Testis (tissue), 3 donors: ENCODE measurements around the gene EIF1B. TPM values are rescaled to one million over a fixed set of nuclear protein-coding genes. Genes with fewer than 3 reads are reported as not detected.

Experiments
- DNase-seq: peaks from one replicate; pipeline ENCODE4 v3.0.0-alpha.2; 2019
- H3K27ac ChIP-seq, 2 donors: fragments of 200-600 bp; sonication (generic); one replicate each; pipeline ENCODE4 v1.5.1; 2019
- H3K27me3 ChIP-seq: fragments of 200-600 bp; sonication (generic); one replicate; pipeline ENCODE4 v1.5.1; 2019
- H3K36me3 ChIP-seq: fragments of 200-600 bp; sonication (generic); one replicate; pipeline ENCODE4 v1.5.1; 2017; ENCODE audit warnings: low read depth; ENCODE audit errors: missing control alignments
- H3K4me1 ChIP-seq: fragments of 200-600 bp; sonication (generic); one replicate; pipeline ENCODE4 v1.5.1; 2019
- H3K4me3 ChIP-seq, 2 donors: fragments of 200-600 bp; sonication (generic); one replicate each; pipeline ENCODE4 v1.5.1; 2017 to 2019
- H3K9me3 ChIP-seq: fragments of 200-600 bp; sonication (generic); one replicate; pipeline ENCODE4 v1.5.1; 2017
- CTCF ChIP-seq, 3 experiments: fragments of 450-650 bp in 2 of 3; fragments of 200-600 bp in 1 of 3; sonication (generic) in 1 of 3; IDR thresholded peaks; one replicate each; pipeline ENCODE4 v1.5.1; 2016 to 2019; ENCODE audit warnings: antibody characterized with exemption in 3 of 3, mild to moderate bottlenecking in 2 of 3, moderate library complexity in 1 of 3
- POLR2A ChIP-seq: fragments of 450-650 bp; IDR thresholded peaks from one replicate; pipeline ENCODE4 v1.6.1; 2017; ENCODE audit warnings: antibody characterized with exemption, mild to moderate bottlenecking, moderate library complexity
- WGBS, 2 donors: methylation state at CpG; one replicate each; pipeline ENCODE4 v1.1.5; 2018; 5-methylcytosine and 5-hydroxymethylcytosine counted together
- intact Hi-C: fragments of 100-400 bp; cut with DNase I; formaldehyde crosslinking; loops from one replicate; pipeline ENCODE4 v1.15.1; 2023; ENCODE audit warnings: low total_unique reads
- polyA plus RNA-seq: library from polyadenylated mRNA; stranded (reverse); fragments of 350-450 nt; fragmentation: Illumina TruSeq; extraction: RNeasy Lipid Tissue Mini Kit (QIAGEN cat#74804); gene quantifications from one replicate; pipeline ENCODE4 v1.2.3, GENCODE V29; 2014; ENCODE audit warnings: low read depth, low replicate concordance; ENCODE audit not compliant: insufficient read depth
- total RNA-seq, 2 donors: library from RNA; depleted of rRNA; stranded (reverse); fragments of >200 nt; gene quantifications; one replicate each; pipeline ENCODE4 v1.2.3, GENCODE V29; 2016

The EIF1B gene
- total and polyA plus RNA-seq, 3 donors from 2014 or later: 28.6 to 165 (median 49.6) TPM

GRCh38 chr3:40340541-40341170 lies 31.1 kb downstream of the EIF1B start:
- no peaks in the 10 kb centered on the region for H3K9me3 ChIP-seq
- H3K27ac ChIP-seq: no peak overlapping the region
- 81 to 88% methylated on average over 1 of the region's 1 CpG for WGBS, 2 donors
- no peaks in the 10 kb centered on the region for H3K36me3 ChIP-seq
- DNase-seq: no peak
- H3K27me3 ChIP-seq: no peaks in the 10 kb centered on the region
- intact Hi-C loops: no loop called here
- TF ChIP-seq CTCF (IDR thresholded peaks at IDR 0.05) (no peak), POLR2A (no peak)
- no peaks in the 10 kb centered on the region for H3K4me1 ChIP-seq
- no peak overlapping the region for H3K4me3 ChIP-seq

GRCh38 chr3:40341671-40342070 lies 32.2 kb downstream of the EIF1B start:
- no peak for TF ChIP-seq CTCF (IDR thresholded peaks at IDR 0.05)
- no peak for TF ChIP-seq POLR2A
- H3K4me3 ChIP-seq: no peak overlapping the region
- H3K9me3 ChIP-seq: no peaks in the 10 kb centered on the region
- no peaks in the 10 kb centered on the region for H3K27me3 ChIP-seq
- no peaks in the 10 kb centered on the region for H3K4me1 ChIP-seq
- intact Hi-C loops: no loop called here
- H3K36me3 ChIP-seq: no peaks in the 10 kb centered on the region
- DNase-seq: no peak
- no peak overlapping the region for H3K27ac ChIP-seq

DNA sequence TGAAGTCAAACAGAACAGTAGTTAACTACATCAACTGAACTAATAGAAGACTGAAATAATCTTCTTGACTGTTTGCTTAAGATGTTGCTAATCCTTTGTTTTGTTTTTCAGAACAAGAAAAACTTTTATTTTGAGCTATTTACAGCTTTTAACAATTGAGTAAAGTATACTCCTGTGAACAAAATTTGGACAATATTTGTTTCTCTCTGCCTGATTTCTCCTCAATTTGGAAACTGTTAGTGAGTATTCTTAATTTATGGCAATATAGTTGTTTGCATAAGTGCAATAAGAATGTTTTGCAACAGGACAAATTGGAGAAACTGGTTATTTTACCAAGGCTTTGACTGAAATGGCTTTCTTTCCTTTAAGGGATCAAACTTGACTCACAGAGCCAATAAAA lies 41.0 kb downstream of the EIF1B start:
- H3K27ac ChIP-seq: no peak overlapping the region
- DNase-seq: no peak
- intact Hi-C loops: no loop called here
- H3K4me3 ChIP-seq: no peak overlapping the region
- TF ChIP-seq POLR2A (no peak), CTCF (IDR thresholded peaks at IDR 0.05) (no peak)
- H3K36me3 ChIP-seq: no peaks in the 10 kb centered on the region
- no peaks in the 10 kb centered on the region for H3K27me3 ChIP-seq
- no peaks in the 10 kb centered on the region for H3K9me3 ChIP-seq
- no peaks in the 10 kb centered on the region for H3K4me1 ChIP-seq

GRCh38 chr3:40355410-40355809 lies 45.9 kb downstream of the EIF1B start:
- intact Hi-C loops: no loop called here
- no peak for DNase-seq
- 85 to 91% methylated on average over 2 of the region's 2 CpGs for WGBS, 2 donors
- no peak for TF ChIP-seq POLR2A
- no peak for TF ChIP-seq CTCF (IDR thresholded peaks at IDR 0.05)
- H3K4me3 ChIP-seq: no peak overlapping the region
- no peaks in the 10 kb centered on the region for H3K4me1 ChIP-seq
- no peak overlapping the region for H3K27ac ChIP-seq
- H3K27me3 ChIP-seq: no peaks in the 10 kb centered on the region
- no peaks in the 10 kb centered on the region for H3K9me3 ChIP-seq
- no peaks in the 10 kb centered on the region for H3K36me3 ChIP-seq

GRCh38 chr3:40358454-40358853 lies 48.9 kb downstream of the EIF1B start:
- H3K27me3 ChIP-seq: no peaks in the 10 kb centered on the region
- no peak for TF ChIP-seq POLR2A
- TF ChIP-seq CTCF (IDR thresholded peaks at IDR 0.05): no peak
- DNase-seq: no peak
- no peaks in the 10 kb centered on the region for H3K4me1 ChIP-seq
- intact Hi-C loops: no loop called here
- H3K9me3 ChIP-seq: no peaks in the 10 kb centered on the region
- WGBS, 2 donors: 81 to 86% methylated on average over 1 of the region's 1 CpG
- no peak overlapping the region for H3K4me3 ChIP-seq
- no peaks in the 10 kb centered on the region for H3K36me3 ChIP-seq
- no peak overlapping the region for H3K27ac ChIP-seq
